SK-N-MC (cell line): ENCODE data around the gene NELFB.

Source experiments
- EZH2 ChIP-seq: fragments of 200-600 bp; sonication (generic); IDR thresholded peaks from one replicate; pipeline ENCODE4 v1.6.1; 2017; ENCODE audit warnings: antibody characterized with exemption
- FOXP2 ChIP-seq: optimal IDR thresholded peaks from 2 replicates; pipeline ENCODE3; 2011; ENCODE audit warnings: mild to moderate bottlenecking, moderate library complexity; ENCODE audit not compliant: insufficient read depth; ENCODE audit errors: extremely low read length, control extremely low read depth
- POLR2AphosphoS5 ChIP-seq: IDR thresholded peaks from 2 replicates; pipeline ENCODE4 v1.6.1; 2012; ENCODE audit warnings: mild to moderate bottlenecking, low read depth, low read length, borderline replicate concordance

GRCh38 chr9:137313956-137314560, 58.9 kb downstream of the NELFB start:
- no peak for TF ChIP-seq EZH2
- no peak for TF ChIP-seq POLR2AphosphoS5
- no peak for TF ChIP-seq FOXP2
